Prostate gland (tissue), 2 donors: ENCODE results near the gene HCN1.

Experiments used
- POLR2A ChIP-seq: fragments of 450-650 bp; IDR thresholded peaks from one replicate; pipeline ENCODE4 v1.6.1; 2016; ENCODE audit warnings: antibody characterized with exemption, mild to moderate bottlenecking
- TF ChIP-seq, protein P1 (sequence below), 4 experiments: fragments of 200-600 bp in 2 of 4; fragments of 450-650 bp in 2 of 4; sonication (generic) in 2 of 4; IDR thresholded peaks; 1 replicate in 3 of 4; 2 replicates in 1 of 4; pipeline ENCODE4 v1.5.1; 2016 to 2019; ENCODE audit warnings: antibody characterized with exemption in 4 of 4, mild to moderate bottlenecking in 2 of 4, moderate library complexity in 2 of 4

DNA sequence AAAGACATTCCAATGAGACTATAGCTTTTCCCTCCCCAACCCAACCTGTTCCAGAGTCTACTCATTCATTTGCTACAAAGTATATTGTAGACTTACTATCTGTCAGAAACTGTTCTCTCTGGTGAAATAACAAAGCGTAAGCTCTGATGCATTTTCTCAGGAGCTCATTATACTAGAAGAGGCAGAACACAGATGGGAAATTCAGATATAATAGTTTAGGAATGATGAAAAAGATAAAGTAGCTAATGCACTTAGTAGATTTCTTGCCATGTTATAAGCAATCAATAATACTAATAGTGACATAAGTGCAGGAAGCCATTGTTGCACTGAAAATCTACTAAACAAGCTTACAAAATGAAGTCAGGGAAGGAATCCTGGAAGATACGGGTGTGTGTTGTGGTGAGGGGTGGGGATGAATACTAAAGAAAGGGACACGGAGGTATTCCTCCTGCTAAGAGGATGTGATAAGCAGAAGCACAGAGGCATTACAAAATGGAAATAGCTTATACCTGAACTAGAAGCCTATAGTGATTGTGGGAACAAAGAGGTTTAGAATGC lies 78.2 kb downstream of the HCN1 start:
- TF ChIP-seq, protein P1, sequence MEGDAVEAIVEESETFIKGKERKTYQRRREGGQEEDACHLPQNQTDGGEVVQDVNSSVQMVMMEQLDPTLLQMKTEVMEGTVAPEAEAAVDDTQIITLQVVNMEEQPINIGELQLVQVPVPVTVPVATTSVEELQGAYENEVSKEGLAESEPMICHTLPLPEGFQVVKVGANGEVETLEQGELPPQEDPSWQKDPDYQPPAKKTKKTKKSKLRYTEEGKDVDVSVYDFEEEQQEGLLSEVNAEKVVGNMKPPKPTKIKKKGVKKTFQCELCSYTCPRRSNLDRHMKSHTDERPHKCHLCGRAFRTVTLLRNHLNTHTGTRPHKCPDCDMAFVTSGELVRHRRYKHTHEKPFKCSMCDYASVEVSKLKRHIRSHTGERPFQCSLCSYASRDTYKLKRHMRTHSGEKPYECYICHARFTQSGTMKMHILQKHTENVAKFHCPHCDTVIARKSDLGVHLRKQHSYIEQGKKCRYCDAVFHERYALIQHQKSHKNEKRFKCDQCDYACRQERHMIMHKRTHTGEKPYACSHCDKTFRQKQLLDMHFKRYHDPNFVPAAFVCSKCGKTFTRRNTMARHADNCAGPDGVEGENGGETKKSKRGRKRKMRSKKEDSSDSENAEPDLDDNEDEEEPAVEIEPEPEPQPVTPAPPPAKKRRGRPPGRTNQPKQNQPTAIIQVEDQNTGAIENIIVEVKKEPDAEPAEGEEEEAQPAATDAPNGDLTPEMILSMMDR (IDR thresholded peaks at IDR 0.05): no peak
- TF ChIP-seq POLR2A: no peak
